ENCODE measurements around the gene PLXDC2.

- TF ChIP-seq JUNB (IDR thresholded peaks at IDR 0.05): no peak
- no peak for TF ChIP-seq CTCF (IDR thresholded peaks at IDR 0.05)
- no peak for TF ChIP-seq POLR2A (IDR thresholded peaks at IDR 0.05; ENCODE audit: low read length)
- no peak for TF ChIP-seq RCOR1 (IDR thresholded peaks at IDR 0.05; ENCODE audit: low read depth, low read length)
- TF ChIP-seq CHD4 (IDR thresholded peaks at IDR 0.05; ENCODE audit: borderline replicate concordance): no peak
- TF ChIP-seq CEBPB (IDR thresholded peaks at IDR 0.05): no peak
- TF ChIP-seq SMC3 (IDR thresholded peaks at IDR 0.05): no peak
Measured at GRCh38 chr10:20237586-20237985, 421.4 kb downstream of the PLXDC2 start.

All from A549 (cell line).